Right renal pelvis (tissue), 4 donors: ENCODE measurements around the gene FBRS. TPM values are rescaled to one million over a fixed set of nuclear protein-coding genes. Genes with fewer than 3 reads are reported as not detected.

Experiments used
- DNase-seq, 4 donors: peaks; one replicate each; pipeline ENCODE4 v3.0.0-alpha.2; 2013; ENCODE audit warnings: low read depth in 4 of 4, low spot score in 3 of 4, missing footprints in 1 of 4
- polyA plus RNA-seq, 4 donors: library from polyadenylated mRNA; unstranded; fragments of 120-200 nt; gene quantifications; one replicate each; pipeline ENCODE4 v1.2.1, GENCODE V29; 2013; ENCODE audit not compliant: insufficient read length in 4 of 4

FBRS gene
- polyA plus RNA-seq, 4 donors: 52.0 to 70.5 (median 55.3) TPM

DNA sequence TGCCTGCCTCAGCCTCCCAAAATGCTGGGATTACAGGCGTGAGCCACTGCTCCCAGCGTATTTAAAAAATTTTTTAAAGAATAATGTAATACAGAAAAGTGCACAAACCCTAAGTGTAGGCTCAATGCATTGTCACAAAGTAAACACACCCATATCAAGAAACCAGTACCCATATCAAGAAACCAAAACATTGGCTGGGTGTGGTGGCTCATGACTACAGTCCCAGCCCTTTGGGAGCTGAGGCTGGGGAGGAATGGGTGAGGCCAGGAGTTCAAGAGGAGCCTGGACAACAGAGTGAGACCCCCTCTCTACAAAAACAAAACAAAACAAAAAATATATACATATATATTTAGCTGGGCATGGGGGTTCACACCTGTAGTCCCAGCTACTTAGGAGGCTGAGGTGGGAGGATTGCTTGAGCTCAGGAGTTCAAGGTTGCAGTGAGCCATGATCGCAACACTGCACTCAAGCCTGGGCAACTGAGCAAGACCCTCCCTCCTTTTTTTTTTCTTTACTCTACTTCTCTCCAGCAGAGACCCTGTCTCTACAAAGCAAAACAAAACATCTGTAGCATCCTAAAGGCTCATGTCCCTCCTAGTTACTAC is 16.8 kb upstream of the FBRS start:
- no peak for DNase-seq

- DNase-seq: no peak
These were observed 13.8 kb upstream of the FBRS start for GRCh38 chr16:30644334-30644830.

DNA sequence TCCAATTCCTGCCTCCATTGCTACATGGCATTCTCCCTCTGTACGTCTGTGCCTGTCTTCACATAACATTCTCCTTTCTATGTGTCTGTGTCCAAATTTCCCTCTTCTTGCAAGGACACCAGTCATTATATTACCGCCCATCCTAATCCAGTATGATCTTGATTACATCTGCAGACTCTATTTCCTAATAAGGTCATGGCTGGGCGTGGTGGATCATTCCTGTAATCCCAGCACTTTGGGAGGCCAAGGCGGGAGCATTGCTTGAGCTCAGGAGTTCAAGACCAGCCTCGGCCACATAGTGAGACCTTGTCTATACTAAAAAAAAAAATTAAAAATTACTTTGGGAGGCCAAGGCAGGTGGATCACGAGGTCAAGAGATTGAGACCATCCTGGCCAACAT is 12.5 kb upstream of the FBRS start:
- DNase-seq: no peak

GRCh38 chr16:30647274-30647571 is 11.0 kb upstream of the FBRS start:
- DNase-seq: no peak

DNA sequence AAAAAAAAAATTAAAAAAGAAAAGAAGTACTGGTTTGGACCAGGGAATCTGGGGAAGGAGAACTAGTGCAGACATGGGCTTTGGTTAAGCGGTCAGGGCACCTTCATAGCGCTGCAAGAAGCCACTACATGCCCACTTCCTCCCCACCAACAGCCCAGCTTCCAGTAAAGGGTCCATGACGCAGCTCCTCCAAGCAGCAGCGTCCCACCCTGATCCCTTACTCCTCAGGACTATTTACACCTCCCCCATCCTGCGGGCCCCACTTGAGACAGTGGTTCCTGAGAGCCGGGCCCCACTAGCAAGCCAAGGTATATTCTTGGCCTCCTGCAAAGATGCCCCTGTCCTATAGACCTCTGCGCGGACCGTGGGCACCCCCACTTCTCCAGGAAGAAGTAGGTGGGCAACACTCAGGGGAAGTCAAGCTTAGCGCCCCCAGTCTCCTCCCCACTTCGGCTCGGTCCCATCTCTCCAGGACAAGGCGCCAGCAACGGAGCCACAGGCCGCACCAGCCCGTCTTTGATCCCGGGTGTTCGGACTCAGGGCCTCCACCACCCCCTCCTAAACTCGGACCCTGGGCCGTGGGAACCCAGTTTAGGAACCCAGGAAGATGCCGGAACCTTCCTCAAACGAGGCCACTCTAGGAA is 8.4 kb upstream of the FBRS start:
- no peak for DNase-seq

- peak; percentile 98 to 100 (median 100) for DNase-seq
These were observed 7.7 kb upstream of the FBRS start, which contains the start of gene PRR14 for GRCh38 chr16:30650369-30651123. Gene PRR14, plus strand, starts transcription at chr16:30650960. Its CDS starts 686 bp downstream, at chr16:30651646.

- DNase-seq: peak in 1 of 4 donors; percentile 37
These were observed 6.9 kb upstream of the FBRS start for GRCh38 chr16:30651124-30652004.

GRCh38 chr16:30652005-30652296 is 6.3 kb upstream of the FBRS start:
- DNase-seq: no peak

- no peak for DNase-seq
These were observed 5.5 kb upstream of the FBRS start for GRCh38 chr16:30652718-30653117.

- no peak for DNase-seq
These were observed 3.4 kb upstream of the FBRS start for GRCh38 chr16:30654856-30655255.

GRCh38 chr16:30655815-30656347 is 2.4 kb upstream of the FBRS start:
- no peak for DNase-seq

GRCh38 chr16:30656388-30656787 is 1.8 kb upstream of the FBRS start:
- no peak for DNase-seq

DNA sequence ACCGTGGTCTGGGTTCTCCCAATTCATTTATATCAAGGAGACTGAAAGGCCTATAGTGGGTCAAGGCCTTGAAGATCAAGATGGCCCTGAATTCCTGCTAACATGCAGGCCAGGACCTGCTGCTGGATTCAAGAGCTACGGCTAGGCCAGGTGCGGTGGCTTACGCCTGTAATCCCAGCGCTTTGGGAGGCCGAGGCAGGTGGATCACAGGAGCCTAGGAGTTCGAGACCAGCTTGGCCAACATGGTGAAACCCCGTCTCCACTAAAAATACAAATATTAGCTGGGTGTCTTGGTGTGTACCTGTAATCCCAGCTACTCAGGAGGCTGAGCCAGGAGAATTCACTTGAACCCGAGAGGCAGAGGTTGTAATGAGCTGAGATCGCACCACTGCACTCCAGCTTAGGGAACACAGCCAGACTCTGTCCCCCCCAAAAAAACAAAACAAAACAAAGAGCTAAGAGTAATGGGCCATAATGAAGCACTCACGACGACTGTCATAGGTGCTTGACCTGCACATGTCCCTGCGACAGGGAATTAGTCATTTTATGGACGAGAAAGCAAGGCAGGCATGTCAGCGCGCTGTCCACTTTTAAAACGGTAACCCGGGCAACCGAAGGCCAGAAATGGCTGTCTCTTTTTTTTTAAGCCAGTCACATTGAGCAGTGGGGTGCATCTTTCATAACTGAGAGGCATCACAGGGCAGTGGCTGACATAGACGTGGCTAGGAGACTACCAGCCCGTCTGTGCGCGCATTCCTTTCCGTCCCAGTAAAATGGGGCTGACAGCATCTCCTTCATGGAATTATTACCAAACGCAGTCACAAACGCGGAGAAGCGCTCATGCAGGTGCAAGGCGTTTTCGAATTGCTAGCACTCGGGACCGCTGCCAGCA is 1.0 kb upstream of the FBRS start:
- no peak for DNase-seq

GRCh38 chr16:30658731-30659506 is 688 bp downstream of the FBRS start:
- DNase-seq: peak in 3 of 4 donors; percentile 94 to 95 (median 95)

- no peak for DNase-seq
These were observed 1.5 kb downstream of the FBRS start for GRCh38 chr16:30659507-30660423.

DNA sequence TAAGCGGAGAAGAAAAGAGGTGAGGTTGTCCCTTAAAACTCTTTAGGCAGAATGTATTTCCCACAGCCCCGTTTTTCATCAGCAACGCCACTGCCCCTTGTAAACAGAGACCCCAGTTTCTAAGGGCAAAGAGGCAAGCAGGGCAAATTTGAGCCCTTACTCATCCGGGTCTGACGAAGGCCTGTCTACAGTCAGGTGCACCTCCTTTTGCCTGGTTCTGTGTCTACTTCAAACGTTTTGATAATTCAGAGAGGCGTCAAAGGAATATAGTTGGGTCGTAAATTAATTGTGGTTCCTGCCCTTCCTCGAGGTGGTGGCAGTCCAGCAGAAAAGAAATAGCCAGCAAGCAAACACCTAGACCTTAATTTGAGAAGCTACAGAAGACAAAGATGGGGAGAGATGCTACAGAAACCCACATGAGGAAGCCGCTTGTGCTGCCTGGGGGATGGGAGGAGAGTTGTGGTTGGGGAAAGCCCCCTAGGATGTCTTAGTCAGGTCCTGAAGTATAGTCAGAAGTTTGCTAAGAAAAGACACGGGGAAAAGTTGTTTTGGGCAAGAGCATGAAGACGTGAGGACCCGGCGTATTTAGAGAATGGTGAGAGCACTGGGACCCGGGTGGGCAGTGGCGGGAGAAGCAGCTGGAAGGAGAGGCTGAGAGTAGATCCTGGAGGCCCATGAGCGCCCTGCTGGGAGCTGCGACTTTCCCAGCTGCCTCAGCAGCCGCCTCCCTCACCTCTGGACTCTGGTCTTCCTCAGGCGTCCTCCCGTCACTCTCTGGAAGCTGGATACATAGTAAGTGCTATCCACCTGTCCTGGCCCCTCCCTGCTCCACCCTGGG is 2.4 kb downstream of the FBRS start:
- DNase-seq: no peak

GRCh38 chr16:30662449-30662848 is 4.2 kb downstream of the FBRS start:
- no peak for DNase-seq
